ENCODE measurements around the gene MAD2L2. TPM values are rescaled to one million over a fixed set of nuclear protein-coding genes. Genes with fewer than 3 reads are reported as not detected.

MAD2L2 gene
- total RNA-seq, 1 experiment from 2014 or later = 283 TPM

GRCh38 chr1:11680270-11681070 is 478 bp downstream of the MAD2L2 start:
- no CpG with 5 or more reads among the region's 65 CpGs for WGBS (ENCODE audit: extremely low coverage, insufficient read length, low lambda C conversion rate)

More at GRCh38 chr1:11680270-11681070, 478 bp downstream of the MAD2L2 start:
- Histone ChIP-seq H2AK5ac (ENCODE audit: insufficient read length, low read length) (no peak overlapping the region), H2BK20ac (ENCODE audit: low read depth, low read length, poor library complexity, severe bottlenecking) (no peak overlapping the region), H3K9me3 (ENCODE audit: control insufficient read depth, low read depth, low read length) (no peaks in the 10 kb centered on the region), H4K20me1 (ENCODE audit: control insufficient read depth, insufficient read depth, insufficient read length) (no peaks in the 10 kb centered on the region), H3K27ac (ENCODE audit: insufficient read length, low read depth, low read length) (peak overlapping the region; percentile 15), H2BK120ac (ENCODE audit: low read depth, low read length, poor library complexity, severe bottlenecking) (no peak overlapping the region), H4K91ac (ENCODE audit: insufficient read length, low read depth, low read length) (no peak overlapping the region), H3T11ph (ENCODE audit: low read length) (no peak overlapping the region), H3K23me2 (ENCODE audit: insufficient read length, low read depth, low read length, poor library complexity, severe bottlenecking) (no peaks in the 10 kb centered on the region), H3K56ac (ENCODE audit: insufficient read length, low read depth, low read length) (no peak overlapping the region), H3K14ac (ENCODE audit: insufficient read depth, low read length) (peak overlapping the region; percentile 47; the same call in 1 of the 2 replicates), H2BK12ac (ENCODE audit: insufficient read length, low read depth, low read length) (no peak overlapping the region), H4K5ac (ENCODE audit: insufficient read length, low read depth, low read length) (no peak overlapping the region), H3K4me2 (ENCODE audit: insufficient read depth, insufficient read length, low read length) (peak overlapping the region; percentile 65), H3K9ac (ENCODE audit: extremely low read depth, insufficient read length, low read length) (peak overlapping the region; percentile 69), H3K4me1 (ENCODE audit: insufficient read depth, low read length) (peaks cover 18% of the 10 kb centered on the region; the same call in 1 of the 2 replicates), H3K79me2 (ENCODE audit: insufficient read depth, low read length) (peaks cover 6% of the 10 kb centered on the region; the same call in 1 of the 2 replicates), H3K4ac (ENCODE audit: low read depth, low read length) (no peak overlapping the region), H3K79me1 (ENCODE audit: insufficient read depth, low read depth, low read length, poor library complexity, severe bottlenecking) (no peaks in the 10 kb centered on the region), H3K18ac (ENCODE audit: insufficient read length, low read depth, low read length) (peak overlapping the region; percentile 18), H4K8ac (replicated peaks; ENCODE audit: insufficient read length, low read depth, low read length) (no peak overlapping the region), H2BK5ac (ENCODE audit: insufficient read length, low read length) (no peak overlapping the region), H3K27me3 (ENCODE audit: insufficient read depth, low read length) (no peaks in the 10 kb centered on the region), H2BK15ac (ENCODE audit: low read depth, low read length) (no peak overlapping the region), H2AFZ (ENCODE audit: low read length) (no peak overlapping the region), H3K23ac (ENCODE audit: insufficient read length, low read depth, low read length) (no peak overlapping the region)
- TF ChIP-seq CTCF (conservative IDR thresholded peaks at IDR 0.05) = no peak
- Mint-ChIP-seq H3K4me3 (peak overlapping the region; percentile 84 to 90), H3K9me3 (no peaks in the 10 kb centered on the region), H3K27me3 (ENCODE audit: low read depth) (no peaks in the 10 kb centered on the region), H3K36me3 (ENCODE audit: insufficient read depth in 1 of 3, low read depth in 3 of 3) (peaks cover 24 to 44% (median 42%) of the 10 kb centered on the region in 3 experiments), H3K4me1 (peaks cover 46 to 57% of the 10 kb centered on the region in 2 experiments), H3K27ac (peak overlapping the region; percentile 74 to 86 (median 81); a peak in 5 of 7 replicates)
- DNase-seq = no peak

Data from H9 (cell line).